ENCODE data around the gene NR2E1. TPM values are rescaled to one million over a fixed set of nuclear protein-coding genes. Genes with fewer than 3 reads are reported as not detected.

NR2E1 gene
- total RNA-seq, 1 donor from 2014 or later = not detected

DNA sequence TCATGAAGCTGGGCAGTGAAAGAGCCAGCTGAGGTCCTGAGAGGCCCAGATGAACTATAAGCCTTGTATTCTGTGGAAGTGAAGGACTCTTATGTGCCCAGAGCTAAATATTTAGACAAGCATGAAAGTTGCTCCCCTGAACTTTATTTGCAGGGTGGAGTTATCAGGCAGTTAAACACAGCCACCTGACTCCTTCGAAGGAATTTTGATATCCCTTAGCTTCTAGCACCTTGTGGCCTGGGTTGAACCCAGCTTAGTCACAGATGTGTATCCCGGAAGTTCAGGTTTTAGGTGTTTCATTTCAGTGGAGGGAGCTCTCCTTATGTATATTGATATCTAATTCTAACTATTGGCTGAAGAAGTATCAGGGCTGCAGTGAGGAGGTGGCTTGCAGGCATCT, 20.4 kb downstream of the NR2E1 start:
- no peaks in the 10 kb centered on the region for H3K36me3 ChIP-seq (ENCODE audit: insufficient read depth, low read length)
- FAIRE-seq (no peak), DNase-seq (ENCODE audit: low read depth) (no peak)
- no peak overlapping the region for H2AFZ ChIP-seq (ENCODE audit: low read depth, low read length)
- TF ChIP-seq, protein P1, sequence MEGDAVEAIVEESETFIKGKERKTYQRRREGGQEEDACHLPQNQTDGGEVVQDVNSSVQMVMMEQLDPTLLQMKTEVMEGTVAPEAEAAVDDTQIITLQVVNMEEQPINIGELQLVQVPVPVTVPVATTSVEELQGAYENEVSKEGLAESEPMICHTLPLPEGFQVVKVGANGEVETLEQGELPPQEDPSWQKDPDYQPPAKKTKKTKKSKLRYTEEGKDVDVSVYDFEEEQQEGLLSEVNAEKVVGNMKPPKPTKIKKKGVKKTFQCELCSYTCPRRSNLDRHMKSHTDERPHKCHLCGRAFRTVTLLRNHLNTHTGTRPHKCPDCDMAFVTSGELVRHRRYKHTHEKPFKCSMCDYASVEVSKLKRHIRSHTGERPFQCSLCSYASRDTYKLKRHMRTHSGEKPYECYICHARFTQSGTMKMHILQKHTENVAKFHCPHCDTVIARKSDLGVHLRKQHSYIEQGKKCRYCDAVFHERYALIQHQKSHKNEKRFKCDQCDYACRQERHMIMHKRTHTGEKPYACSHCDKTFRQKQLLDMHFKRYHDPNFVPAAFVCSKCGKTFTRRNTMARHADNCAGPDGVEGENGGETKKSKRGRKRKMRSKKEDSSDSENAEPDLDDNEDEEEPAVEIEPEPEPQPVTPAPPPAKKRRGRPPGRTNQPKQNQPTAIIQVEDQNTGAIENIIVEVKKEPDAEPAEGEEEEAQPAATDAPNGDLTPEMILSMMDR (IDR thresholded peaks at IDR 0.05; ENCODE audit: insufficient read depth, low read depth, low read length) = no peak
- TF ChIP-seq EZH2 (IDR thresholded peaks at IDR 0.05; ENCODE audit: insufficient read depth, low read length) = no peak
- no peak overlapping the region for H3K27ac Mint-ChIP-seq (ENCODE audit: unreplicated experiment)
- H3K9me3 ChIP-seq (ENCODE audit: insufficient read depth, low read depth, low read length) = no peaks in the 10 kb centered on the region
- no peaks in the 10 kb centered on the region for H3K36me3 Mint-ChIP-seq (ENCODE audit: low read depth, unreplicated experiment)
- no peaks in the 10 kb centered on the region for H3K4me1 Mint-ChIP-seq (ENCODE audit: low read depth, unreplicated experiment)
- no peak overlapping the region for H3K4me3 ChIP-seq (ENCODE audit: insufficient read depth, low read depth, low read length)
- no peak overlapping the region for H3K4me3 Mint-ChIP-seq (ENCODE audit: unreplicated experiment)
- H4K20me1 ChIP-seq (ENCODE audit: insufficient read depth, low read length) = no peaks in the 10 kb centered on the region
- no peak overlapping the region for H3K4me2 ChIP-seq (ENCODE audit: low read length)
- H3K27me3 Mint-ChIP-seq (ENCODE audit: low read depth, unreplicated experiment) = peaks cover 43% of the 10 kb centered on the region
- no peak overlapping the region for H3K27ac ChIP-seq (ENCODE audit: low read depth, low read length)
- no peak overlapping the region for H3K9ac ChIP-seq (ENCODE audit: low read length)
- H3K4me1 ChIP-seq (ENCODE audit: insufficient read depth, low read length) = no peaks in the 10 kb centered on the region
- no peaks in the 10 kb centered on the region for H3K79me2 ChIP-seq (ENCODE audit: insufficient read depth, low read length)
- H3K9me3 Mint-ChIP-seq (ENCODE audit: unreplicated experiment) = no peaks in the 10 kb centered on the region
- peaks cover 9% of the 10 kb centered on the region for H3K27me3 ChIP-seq (ENCODE audit: insufficient read depth, low read length)

DNA sequence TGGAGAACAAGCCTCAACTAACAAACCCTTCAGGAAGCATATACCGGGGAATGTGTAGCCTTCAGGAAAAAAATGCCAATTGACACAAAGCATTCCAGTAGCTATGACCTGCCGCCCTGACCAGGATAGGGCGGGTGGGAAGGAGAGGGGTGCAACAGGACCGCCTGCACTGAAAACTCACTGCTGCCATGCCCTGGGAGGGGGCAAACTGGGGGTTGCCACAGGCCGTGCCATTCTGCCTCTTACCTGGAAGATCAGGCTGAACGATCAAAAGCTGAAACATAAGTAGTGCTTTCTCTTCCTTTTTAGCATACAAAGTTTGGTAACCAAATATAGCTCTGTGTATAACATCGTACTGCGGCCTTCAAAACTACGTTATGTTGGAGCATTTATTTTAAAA, 21.7 kb downstream of the NR2E1 start:
- Histone ChIP-seq H3K4me2 (ENCODE audit: low read length) (no peak overlapping the region), H3K9me3 (ENCODE audit: insufficient read depth, low read depth, low read length) (no peaks in the 10 kb centered on the region), H3K4me1 (ENCODE audit: insufficient read depth, low read length) (no peaks in the 10 kb centered on the region), H3K36me3 (ENCODE audit: insufficient read depth, low read length) (no peaks in the 10 kb centered on the region), H3K4me3 (ENCODE audit: insufficient read depth, low read depth, low read length) (no peak overlapping the region), H4K20me1 (ENCODE audit: insufficient read depth, low read length) (no peaks in the 10 kb centered on the region), H2AFZ (ENCODE audit: low read depth, low read length) (no peak overlapping the region), H3K27ac (ENCODE audit: low read depth, low read length) (no peak overlapping the region), H3K9ac (ENCODE audit: low read length) (no peak overlapping the region), H3K27me3 (ENCODE audit: insufficient read depth, low read length) (peaks cover 6% of the 10 kb centered on the region), H3K79me2 (ENCODE audit: insufficient read depth, low read length) (no peaks in the 10 kb centered on the region)
- peaks cover 40% of the 10 kb centered on the region for H3K27me3 Mint-ChIP-seq (ENCODE audit: low read depth, unreplicated experiment)
- H3K27ac Mint-ChIP-seq (ENCODE audit: unreplicated experiment) = no peak overlapping the region
- TF ChIP-seq, protein P1 (IDR thresholded peaks at IDR 0.05; ENCODE audit: insufficient read depth, low read depth, low read length) = no peak
- no peak for TF ChIP-seq EZH2 (IDR thresholded peaks at IDR 0.05; ENCODE audit: insufficient read depth, low read length)
- H3K4me1 Mint-ChIP-seq (ENCODE audit: low read depth, unreplicated experiment) = no peaks in the 10 kb centered on the region
- H3K9me3 Mint-ChIP-seq (ENCODE audit: unreplicated experiment) = no peaks in the 10 kb centered on the region
- FAIRE-seq (no peak), DNase-seq (ENCODE audit: low read depth) (no peak)
- H3K4me3 Mint-ChIP-seq (ENCODE audit: unreplicated experiment) = no peak overlapping the region
- no peaks in the 10 kb centered on the region for H3K36me3 Mint-ChIP-seq (ENCODE audit: low read depth, unreplicated experiment)

DNA sequence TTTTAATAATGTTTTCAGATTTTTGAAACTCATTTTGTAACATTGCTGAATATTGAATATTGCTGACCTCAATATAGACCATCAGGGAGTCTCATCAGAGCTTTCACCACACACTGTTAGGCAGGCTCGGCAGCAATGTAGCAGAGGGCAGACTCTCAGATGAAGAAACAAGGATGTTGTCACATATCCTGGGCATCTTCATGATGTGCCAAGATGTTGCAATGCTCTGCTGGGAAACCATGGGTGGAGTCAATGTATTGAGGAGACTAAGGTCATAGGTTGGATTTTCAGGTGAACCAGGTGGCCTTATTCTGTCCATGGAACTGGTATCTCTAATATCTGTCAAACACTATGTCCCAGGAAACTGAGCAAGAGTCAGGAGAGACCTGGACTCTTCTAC, 27.3 kb downstream of the NR2E1 start:
- no peaks in the 10 kb centered on the region for H3K9me3 ChIP-seq (ENCODE audit: insufficient read depth, low read depth, low read length)
- no peak for DNase-seq (ENCODE audit: low read depth)
- H3K27ac Mint-ChIP-seq (ENCODE audit: unreplicated experiment) = no peak overlapping the region
- no peak overlapping the region for H3K4me3 ChIP-seq (ENCODE audit: insufficient read depth, low read depth, low read length)
- FAIRE-seq = no peak
- H3K4me2 ChIP-seq (ENCODE audit: low read length) = no peak overlapping the region
- no peaks in the 10 kb centered on the region for H3K79me2 ChIP-seq (ENCODE audit: insufficient read depth, low read length)
- no peaks in the 10 kb centered on the region for H3K9me3 Mint-ChIP-seq (ENCODE audit: unreplicated experiment)
- no peak overlapping the region for H2AFZ ChIP-seq (ENCODE audit: low read depth, low read length)
- no peaks in the 10 kb centered on the region for H3K4me1 Mint-ChIP-seq (ENCODE audit: low read depth, unreplicated experiment)
- H3K27ac ChIP-seq (ENCODE audit: low read depth, low read length) = no peak overlapping the region
- H4K20me1 ChIP-seq (ENCODE audit: insufficient read depth, low read length) = no peaks in the 10 kb centered on the region
- TF ChIP-seq EZH2 (IDR thresholded peaks at IDR 0.05; ENCODE audit: insufficient read depth, low read length) = no peak
- TF ChIP-seq, protein P1 (IDR thresholded peaks at IDR 0.05; ENCODE audit: insufficient read depth, low read depth, low read length) = no peak
- H3K36me3 ChIP-seq (ENCODE audit: insufficient read depth, low read length) = no peaks in the 10 kb centered on the region
- no peaks in the 10 kb centered on the region for H3K4me1 ChIP-seq (ENCODE audit: insufficient read depth, low read length)
- peaks cover 6% of the 10 kb centered on the region for H3K27me3 ChIP-seq (ENCODE audit: insufficient read depth, low read length)
- H3K27me3 Mint-ChIP-seq (ENCODE audit: low read depth, unreplicated experiment) = peaks cover 17% of the 10 kb centered on the region
- H3K4me3 Mint-ChIP-seq (ENCODE audit: unreplicated experiment) = no peak overlapping the region
- peaks cover 3% of the 10 kb centered on the region for H3K36me3 Mint-ChIP-seq (ENCODE audit: low read depth, unreplicated experiment)
- H3K9ac ChIP-seq (ENCODE audit: low read length) = no peak overlapping the region
